HepG2 (cell line): ENCODE results near the gene SCAI. TPM values are rescaled to one million over a fixed set of nuclear protein-coding genes. Genes with fewer than 3 reads are reported as not detected.

ENCODE experiments used
- ATAC-seq: fragments of 200-7000 bp; cut with Tn5 transposase; 3 replicates; pipeline ENCODE4 v1.9.1; 2020; ENCODE audit warnings: mild to moderate bottlenecking, moderate library complexity
- BruUV-seq: library from RNA; stranded (reverse); fragments of 400-500 nt; replicated peaks from 2 replicates; lab custom pipeline; 2021; lab: Mats Ljungman, UMichigan
- CTCF ChIA-PET: fragments of 300-600 bp; formaldehyde crosslinking; extraction: SDS; loops from one replicate; lab custom pipeline; 2021; ENCODE audit warnings: low total read pairs, inconsistent platforms, low intra/inter-chr PET ratio; lab: Yijun Ruan, JAX
- POLR2A ChIA-PET: fragments of 350-600 bp; sonication (Branson Sonifier 250); formaldehyde crosslinking; loops from one replicate; lab custom pipeline; 2020; ENCODE audit warnings: antibody characterized with exemption, inconsistent platforms; lab: Yijun Ruan, JAX
- DNase-seq: peaks from one replicate; pipeline ENCODE4 v3.0.0-alpha.2; 2015; ENCODE audit warnings: low spot score
- FAIRE-seq: peaks from 3 replicates; lab custom pipeline; 2011; peaks lifted over from hg19 to GRCh38; lab: Jason Lieb, UNC
- H2AFZ ChIP-seq: one replicate; pipeline ENCODE4 v1.6.1; 2011; ENCODE audit warnings: low read length, inconsistent platforms
- H3K27ac ChIP-seq: fragments of 300-600 bp; 3 replicates; pipeline ENCODE4 v1.8.0; 2011; ENCODE audit warnings: mixed run types, mild to moderate bottlenecking, mixed read lengths, low read length, inconsistent platforms; ENCODE audit not compliant: insufficient read depth; ENCODE audit errors: extremely low read length
- H3K27me3 ChIP-seq, 2 experiments: fragments of 200-600 bp in 1 of 2; 2 replicates in 1 of 2; 3 replicates in 1 of 2; pipeline versions ENCODE4 v1.6.0 to v1.8.0; 2011; ENCODE audit warnings: low read length in 2 of 2, mild to moderate bottlenecking in 2 of 2, moderate library complexity in 2 of 2, inconsistent platforms in 1 of 2; ENCODE audit not compliant: insufficient read depth in 2 of 2, control insufficient read depth in 1 of 2
- H3K36me3 ChIP-seq, 2 experiments: fragments of 200-600 bp in 1 of 2; replicated peaks in 1 of 2; 2 replicates in 1 of 2; 3 replicates in 1 of 2; pipeline versions ENCODE4 v1.5.1 to v1.8.0; 2011; ENCODE audit warnings: low read length in 2 of 2, inconsistent platforms in 1 of 2; ENCODE audit not compliant: insufficient read depth in 2 of 2, control insufficient read depth in 1 of 2
- H3K4me1 ChIP-seq: 2 replicates; pipeline ENCODE4 v1.5.1; 2012; ENCODE audit warnings: low read length, inconsistent platforms; ENCODE audit not compliant: insufficient read depth
- H3K4me2 ChIP-seq: 2 replicates; pipeline ENCODE4 v1.6.0; 2011; ENCODE audit warnings: low read depth, low read length, inconsistent platforms
- H3K4me3 ChIP-seq, 3 experiments: fragments of 200-600 bp in 1 of 3; sonication (generic), shearing (Covaris generic) in 1 of 3; replicated peaks in 1 of 3; 2 replicates each; pipeline ENCODE4 v1.5.1; 2011 to 2016; ENCODE audit warnings: low read length in 3 of 3, inconsistent platforms in 2 of 3, low read depth in 2 of 3, mild to moderate bottlenecking in 2 of 3, control low read depth in 1 of 3, mixed read lengths in 1 of 3; ENCODE audit not compliant: insufficient read depth in 1 of 3
- H3K79me2 ChIP-seq: one replicate; pipeline ENCODE4 v1.6.1; 2011; ENCODE audit warnings: low read length, inconsistent platforms; ENCODE audit not compliant: insufficient read depth
- H3K9ac ChIP-seq: 2 replicates; pipeline ENCODE4 v1.6.0; 2011; ENCODE audit warnings: mild to moderate bottlenecking, low read depth, low read length, inconsistent platforms; ENCODE audit not compliant: insufficient read depth
- H3K9me3 ChIP-seq: 2 replicates; pipeline ENCODE4 v1.5.1; 2012; ENCODE audit warnings: mild to moderate bottlenecking, low read length
- H4K20me1 ChIP-seq: 2 replicates; pipeline ENCODE4 v1.6.0; 2011; ENCODE audit warnings: inconsistent platforms, mild to moderate bottlenecking, low read length, moderate library complexity; ENCODE audit not compliant: insufficient read depth
- AKAP8 ChIP-seq: sonication (generic); formaldehyde crosslinking; IDR thresholded peaks from 2 replicates; pipeline ENCODE4 v1.5.1; 2020; ENCODE audit warnings: mild to moderate bottlenecking, missing genetic modification reagents
- KLF16 ChIP-seq, 2 experiments: sonication (generic) in 1 of 2; formaldehyde crosslinking in 1 of 2; IDR thresholded peaks; 2 replicates each; pipeline versions ENCODE4 v1.6.1 to v1.8.0; 2016 to 2023; ENCODE audit warnings: missing genetic modification reagents in 2 of 2, missing compliant biosample characterization in 1 of 2
- KMT2A ChIP-seq: sonication (generic); formaldehyde crosslinking; IDR thresholded peaks from 2 replicates; pipeline ENCODE4 v1.4.0; 2020; ENCODE audit warnings: missing genetic modification reagents
- MAFK ChIP-seq, 2 experiments: IDR thresholded peaks in 1 of 2; conservative IDR thresholded peaks in 1 of 2; 2 replicates each; pipeline ENCODE4 v1.6.1; 2011; ENCODE audit warnings: improper control_type of control experiment in 2 of 2, low read length in 2 of 2
- RBM22 ChIP-seq: fragments of 200-400 bp; formaldehyde crosslinking; optimal IDR thresholded peaks from 2 replicates; pipeline ENCODE3; 2017; ENCODE audit warnings: mild to moderate bottlenecking, low read length, moderate library complexity
- RBM39 ChIP-seq: fragments of 200-400 bp; formaldehyde crosslinking; IDR thresholded peaks from one replicate; pipeline ENCODE4 v1.6.1; 2018; ENCODE audit warnings: antibody characterized with exemption, mild to moderate bottlenecking, low read depth, low read length; ENCODE audit not compliant: poor library complexity, severe bottlenecking
- ZFX ChIP-seq: sonication (generic); formaldehyde crosslinking; IDR thresholded peaks from 2 replicates; pipeline ENCODE4 v1.4.0; 2020; ENCODE audit warnings: mild to moderate bottlenecking, low read depth, missing genetic modification reagents, moderate library complexity
- ZNF644 ChIP-seq: IDR thresholded peaks from 2 replicates; pipeline ENCODE4 v1.6.1; 2016; ENCODE audit warnings: low read depth
- ZNF737 ChIP-seq: sonication (generic); formaldehyde crosslinking; IDR thresholded peaks from 2 replicates; pipeline ENCODE4 v1.5.0; 2020; ENCODE audit warnings: missing genetic modification reagents, mild to moderate bottlenecking, borderline replicate concordance
- ZSCAN29 ChIP-seq: sonication (generic); formaldehyde crosslinking; conservative IDR thresholded peaks from 2 replicates; pipeline ENCODE4 v1.4.0; 2020; ENCODE audit warnings: mild to moderate bottlenecking, missing genetic modification reagents
- ZZZ3 ChIP-seq: sonication (generic); formaldehyde crosslinking; IDR thresholded peaks from 2 replicates; pipeline ENCODE4 v1.4.0; 2020; ENCODE audit warnings: missing genetic modification reagents, mild to moderate bottlenecking, borderline replicate concordance
- WGBS: methylation state at CpG from one replicate; pipeline ENCODE4 v1.1.6; 2017; ENCODE audit warnings: low lambda C conversion rate; 5-methylcytosine and 5-hydroxymethylcytosine counted together
- in situ Hi-C: cut with HindIII; loops from 2 replicates; pipeline ENCODE4 v1.10.0; 2017; ENCODE audit warnings: low pct_unique_long_range_greater_than_20kb; ENCODE audit not compliant: extremely low pct_ligation_motif_present
- intact Hi-C: fragments of 100-400 bp; cut with micrococcal nuclease; formaldehyde crosslinking; loops from one replicate; pipeline ENCODE4 v1.10.0; 2022; ENCODE audit not compliant: unreplicated experiment
- polyA plus RNA-seq, 8 experiments: library from polyadenylated mRNA; depleted of rRNA in 3 of 8; stranded (reverse) in 7 of 8; unstranded in 1 of 8; fragments of >200 nt; fragmentation: Illumina TruSeq in 4 of 8; extraction: Trizol in 4 of 8; gene quantifications; 2 replicates each; pipeline versions ENCODE4 v1.2.1 to v1.2.3, GENCODE V29; 2011 to 2016; ENCODE audit warnings: low read depth in 4 of 8, missing spikeins in 1 of 8, mixed read lengths in 1 of 8; ENCODE audit not compliant: insufficient read depth in 1 of 8
- total RNA-seq, 5 experiments: library from RNA; depleted of rRNA; stranded (reverse); fragments of >200 nt; fragmentation: Illumina TruSeq; extraction: Trizol; gene quantifications; 2 replicates each; pipeline ENCODE4 v1.2.3, GENCODE V29; 2016; ENCODE audit warnings: low read depth in 1 of 5
- TF ChIP-seq, protein P1 (sequence below): sonication (generic); formaldehyde crosslinking; IDR thresholded peaks from 2 replicates; pipeline ENCODE4 v1.4.0; 2020; ENCODE audit warnings: missing genetic modification reagents
- TF ChIP-seq, protein P2 (sequence below): sonication (generic); formaldehyde crosslinking; IDR thresholded peaks from 2 replicates; pipeline ENCODE4 v1.4.0; 2020; ENCODE audit warnings: missing genetic modification reagents, borderline replicate concordance

The SCAI gene
- total and polyA plus RNA-seq, 2 of the 13 experiments (the other 11 are each of a cell fraction or from before 2014, with no cell fraction given), result 4.4 to 8.4 TPM

GRCh38 chr9:125106285-125106893, 36.9 kb downstream of the SCAI start:
- Histone ChIP-seq H3K27ac (no peak overlapping the region), H3K36me3 (no peaks in the 10 kb centered on the region), H3K4me1 (no peaks in the 10 kb centered on the region), H3K27me3 (no peaks in the 10 kb centered on the region), H3K9ac (no peak overlapping the region), H3K79me2 (no peaks in the 10 kb centered on the region), H4K20me1 (no peaks in the 10 kb centered on the region), H3K9me3 (no peaks in the 10 kb centered on the region), H3K4me3 (no peak overlapping the region), H3K4me2 (no peak overlapping the region), H2AFZ (no peak overlapping the region)
- ChIA-PET POLR2A (no interaction called here), CTCF (no interaction called here)
- DNase-seq (no peak), ATAC-seq (no peak), FAIRE-seq (peak; percentile 40)
- peak in 1 of 2 experiments; percentile 36; a peak in 2 of 4 replicates for TF ChIP-seq MAFK (conservative IDR thresholded peaks at IDR 0.05 in 1 of 2, IDR thresholded peaks at IDR 0.05 in 1 of 2; ENCODE audit: low read length in 2 of 2)
- no peak for TF ChIP-seq KLF16 (CRISPR knock-in tag; IDR thresholded peaks at IDR 0.05)
- in situ Hi-C loops (no loop called here), intact Hi-C loops (no loop called here)
- BruUV-seq, result no TSS peak

GRCh38 chr9:125103770-125104460, 39.4 kb downstream of the SCAI start:
- H3K27me3 ChIP-seq, result no peaks in the 10 kb centered on the region
- ChIA-PET CTCF (no interaction called here), POLR2A (no interaction called here)
- H3K36me3 ChIP-seq, result no peaks in the 10 kb centered on the region
- no peaks in the 10 kb centered on the region for H3K9me3 ChIP-seq
- peaks cover 12% of the 10 kb centered on the region for H3K4me1 ChIP-seq
- H3K79me2 ChIP-seq, result no peaks in the 10 kb centered on the region
- ATAC-seq (no peak), FAIRE-seq (no peak), DNase-seq (no peak)
- 99% methylated on average over 3 of the region's 3 CpGs for WGBS
- H3K4me3 ChIP-seq, result no peak overlapping the region
- no peak overlapping the region for H3K9ac ChIP-seq
- H3K4me2 ChIP-seq, result no peak overlapping the region
- H4K20me1 ChIP-seq, result no peaks in the 10 kb centered on the region
- in situ Hi-C loops (no loop called here), intact Hi-C loops (no loop called here)
- BruUV-seq, result no TSS peak
- no peak overlapping the region for H2AFZ ChIP-seq
- TF ChIP-seq KMT2A (CRISPR knock-in tag) (no peak), ZNF737 (no peak), ZSCAN29 (CRISPR knock-in tag) (no peak), AKAP8 (CRISPR knock-in tag) (no peak), ZFX (CRISPR knock-in tag) (no peak), ZNF644 (CRISPR knock-in tag) (no peak), RBM39 (no peak), RBM22 (no peak), ZZZ3 (no peak)
- TF ChIP-seq, protein P1, sequence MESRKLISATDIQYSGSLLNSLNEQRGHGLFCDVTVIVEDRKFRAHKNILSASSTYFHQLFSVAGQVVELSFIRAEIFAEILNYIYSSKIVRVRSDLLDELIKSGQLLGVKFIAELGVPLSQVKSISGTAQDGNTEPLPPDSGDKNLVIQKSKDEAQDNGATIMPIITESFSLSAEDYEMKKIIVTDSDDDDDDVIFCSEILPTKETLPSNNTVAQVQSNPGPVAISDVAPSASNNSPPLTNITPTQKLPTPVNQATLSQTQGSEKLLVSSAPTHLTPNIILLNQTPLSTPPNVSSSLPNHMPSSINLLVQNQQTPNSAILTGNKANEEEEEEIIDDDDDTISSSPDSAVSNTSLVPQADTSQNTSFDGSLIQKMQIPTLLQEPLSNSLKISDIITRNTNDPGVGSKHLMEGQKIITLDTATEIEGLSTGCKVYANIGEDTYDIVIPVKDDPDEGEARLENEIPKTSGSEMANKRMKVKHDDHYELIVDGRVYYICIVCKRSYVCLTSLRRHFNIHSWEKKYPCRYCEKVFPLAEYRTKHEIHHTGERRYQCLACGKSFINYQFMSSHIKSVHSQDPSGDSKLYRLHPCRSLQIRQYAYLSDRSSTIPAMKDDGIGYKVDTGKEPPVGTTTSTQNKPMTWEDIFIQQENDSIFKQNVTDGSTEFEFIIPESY (CRISPR knock-in tag), result no peak
- TF ChIP-seq, protein P2, sequence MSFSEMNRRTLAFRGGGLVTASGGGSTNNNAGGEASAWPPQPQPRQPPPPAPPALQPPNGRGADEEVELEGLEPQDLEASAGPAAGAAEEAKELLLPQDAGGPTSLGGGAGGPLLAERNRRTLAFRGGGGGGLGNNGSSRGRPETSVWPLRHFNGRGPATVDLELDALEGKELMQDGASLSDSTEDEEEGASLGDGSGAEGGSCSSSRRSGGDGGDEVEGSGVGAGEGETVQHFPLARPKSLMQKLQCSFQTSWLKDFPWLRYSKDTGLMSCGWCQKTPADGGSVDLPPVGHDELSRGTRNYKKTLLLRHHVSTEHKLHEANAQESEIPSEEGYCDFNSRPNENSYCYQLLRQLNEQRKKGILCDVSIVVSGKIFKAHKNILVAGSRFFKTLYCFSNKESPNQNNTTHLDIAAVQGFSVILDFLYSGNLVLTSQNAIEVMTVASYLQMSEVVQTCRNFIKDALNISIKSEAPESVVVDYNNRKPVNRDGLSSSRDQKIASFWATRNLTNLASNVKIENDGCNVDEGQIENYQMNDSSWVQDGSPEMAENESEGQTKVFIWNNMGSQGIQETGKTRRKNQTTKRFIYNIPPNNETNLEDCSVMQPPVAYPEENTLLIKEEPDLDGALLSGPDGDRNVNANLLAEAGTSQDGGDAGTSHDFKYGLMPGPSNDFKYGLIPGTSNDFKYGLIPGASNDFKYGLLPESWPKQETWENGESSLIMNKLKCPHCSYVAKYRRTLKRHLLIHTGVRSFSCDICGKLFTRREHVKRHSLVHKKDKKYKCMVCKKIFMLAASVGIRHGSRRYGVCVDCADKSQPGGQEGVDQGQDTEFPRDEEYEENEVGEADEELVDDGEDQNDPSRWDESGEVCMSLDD (CRISPR knock-in tag), result no peak
- no peak overlapping the region for H3K27ac ChIP-seq
